Stimulated activated CD8-positive, alpha-beta memory T cell treated with anti-CD3 and anti-CD28 coated beads, Interleukin-7, amount 100 ng/mL, for 1 hour (primary cell): ENCODE measurements around the gene ARHGAP24.
"Not testable (repeated sequence)": the region's sequence is repeated elsewhere in the genome, so short reads cannot be mapped to it uniquely, and the experiment has no call there.

Source experiments
- DNase-seq, 2 donors: peaks; one replicate each; pipeline ENCODE4 v3.0.0-alpha.2; 2020; ENCODE audit warnings: low read depth in 2 of 2

ARHGAP24 gene

DNA sequence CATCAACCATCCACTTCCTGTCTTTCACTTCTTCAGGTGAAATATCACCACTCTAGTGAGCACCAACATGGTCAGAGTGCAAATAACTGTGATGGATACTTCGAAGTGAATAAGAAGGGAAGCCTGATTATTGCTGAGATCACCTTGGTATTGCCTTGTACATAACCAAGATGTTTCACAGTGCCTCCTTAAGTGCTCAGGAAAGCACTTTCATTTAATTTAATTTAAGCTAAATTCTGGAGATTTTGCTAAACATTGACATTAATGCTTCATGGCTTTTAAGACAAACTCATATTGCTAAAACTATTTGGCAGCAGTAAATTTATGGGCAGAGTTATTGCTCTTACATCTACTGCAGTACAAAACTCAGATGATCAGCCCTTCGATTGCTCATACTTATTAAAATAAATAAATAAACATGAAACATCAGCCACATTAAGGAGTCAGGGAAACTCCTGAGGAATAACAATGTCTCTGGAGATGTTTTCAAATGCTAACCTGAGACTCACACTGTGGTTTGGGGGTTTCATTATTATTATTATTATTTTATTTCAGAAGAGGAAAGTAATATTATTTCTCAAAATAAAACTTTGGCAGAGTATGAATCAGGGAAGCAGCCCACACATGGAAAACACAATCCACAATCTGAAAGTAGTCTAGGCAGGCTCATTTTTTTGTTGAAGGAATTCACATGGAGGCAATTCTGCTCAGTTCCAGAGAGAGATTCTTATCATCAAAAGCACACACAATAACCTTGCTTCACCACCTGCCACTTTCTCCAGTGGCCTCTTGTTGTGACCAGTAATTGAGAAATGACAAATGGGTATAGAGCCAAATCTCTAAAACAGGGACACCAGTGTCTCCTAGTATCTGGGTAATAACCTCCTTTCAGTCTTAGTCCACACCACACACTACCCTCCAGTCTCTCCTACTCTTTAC lies 540.7 kb downstream of the ARHGAP24 start:
- DNase-seq, result no peak

DNA sequence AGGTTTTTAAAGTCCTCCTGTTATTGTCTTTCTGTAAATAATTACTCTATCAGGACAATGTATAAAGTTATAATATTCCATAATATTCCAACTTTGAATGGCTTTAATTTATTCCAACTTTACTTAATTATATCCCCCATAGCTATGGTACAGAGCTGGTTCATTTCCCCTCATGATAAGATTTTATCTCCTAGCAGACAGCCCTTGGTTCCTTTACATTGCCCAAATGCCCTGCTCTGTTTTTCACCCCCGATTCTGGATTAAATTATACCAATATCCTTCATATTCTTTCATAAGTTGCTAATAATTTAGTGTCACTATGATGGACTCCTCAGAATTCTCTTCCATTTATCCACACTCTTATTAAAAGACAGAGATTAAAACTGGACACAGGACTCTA lies 544.4 kb downstream of the ARHGAP24 start:
- no peak for DNase-seq

DNA sequence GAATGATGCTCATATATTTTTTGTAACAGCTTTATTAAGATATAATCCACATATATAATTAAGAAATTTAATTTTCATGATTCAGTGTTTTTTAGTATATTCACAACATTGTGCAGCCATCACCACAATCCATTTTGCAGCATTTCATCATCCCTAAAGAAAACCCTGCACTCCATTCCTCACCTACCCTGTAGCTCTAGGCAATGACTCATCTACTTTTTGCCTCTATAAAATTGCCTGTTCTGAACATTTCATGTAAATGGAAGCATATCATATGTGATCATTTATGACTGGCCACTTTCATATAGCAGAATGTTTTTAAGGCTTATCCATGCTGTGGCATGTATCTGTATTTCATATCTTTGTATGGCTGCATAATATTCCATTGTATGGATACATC lies 545.0 kb downstream of the ARHGAP24 start:
- DNase-seq, result no peak

DNA sequence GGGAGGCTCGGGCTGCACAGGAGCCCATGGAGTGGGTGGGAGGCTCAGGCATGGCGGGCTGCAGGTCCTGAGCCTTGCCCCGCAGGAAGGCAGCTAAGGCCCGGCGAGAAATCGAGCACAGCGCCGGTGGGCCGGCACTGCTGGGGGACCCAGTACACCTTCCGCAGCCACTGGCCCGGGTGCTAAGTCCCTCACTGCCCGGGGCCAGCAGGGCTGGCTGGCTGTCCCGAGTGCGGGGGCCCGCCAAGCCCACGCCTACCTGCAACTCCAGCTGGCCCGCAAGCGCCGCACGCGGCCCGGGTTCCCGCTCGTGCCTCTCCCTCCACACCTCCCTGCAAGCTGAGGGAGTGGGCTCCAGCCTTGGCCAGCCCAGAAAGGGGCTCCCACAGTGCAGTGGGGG lies 546.7 kb downstream of the ARHGAP24 start:
- DNase-seq, result not testable (repeated sequence)

DNA sequence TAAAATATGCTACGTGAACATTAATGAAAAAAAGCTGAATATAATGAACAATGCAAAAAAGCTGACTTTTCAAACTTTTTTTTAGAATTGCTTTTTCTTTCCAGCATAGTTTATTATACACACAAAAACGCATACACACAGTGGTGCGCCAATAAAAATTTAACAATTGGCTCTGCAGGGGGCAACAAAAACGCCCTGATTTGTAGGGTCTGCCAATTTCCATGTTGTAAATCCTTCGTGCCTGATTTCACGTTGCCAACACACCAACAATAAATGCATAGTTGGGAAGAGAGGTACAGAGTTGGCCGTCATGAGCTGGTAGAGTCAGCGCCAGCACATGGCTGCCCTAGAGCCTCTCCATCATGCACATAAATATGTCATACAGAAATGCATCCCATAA lies 551.8 kb downstream of the ARHGAP24 start:
- no peak for DNase-seq

DNA sequence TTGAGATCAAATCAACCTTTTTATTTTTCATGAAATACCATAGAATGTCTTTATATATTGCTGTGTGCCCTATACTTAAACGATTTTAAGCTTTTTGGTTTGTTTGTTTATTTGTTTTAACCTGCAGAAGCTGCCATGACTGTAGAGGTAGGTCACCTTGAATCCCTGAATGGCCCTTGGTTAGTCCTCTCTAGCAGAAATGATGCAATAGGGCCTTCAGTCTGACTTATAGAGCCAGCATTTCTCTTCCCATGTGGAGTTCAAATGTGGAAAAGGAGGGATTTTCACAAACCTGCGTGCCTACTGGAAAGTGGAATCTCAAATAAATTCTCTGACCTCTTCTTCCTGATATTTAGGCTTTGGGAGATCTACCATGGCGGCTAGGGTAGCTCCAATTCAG lies 557.0 kb downstream of the ARHGAP24 start:
- no peak for DNase-seq

DNA sequence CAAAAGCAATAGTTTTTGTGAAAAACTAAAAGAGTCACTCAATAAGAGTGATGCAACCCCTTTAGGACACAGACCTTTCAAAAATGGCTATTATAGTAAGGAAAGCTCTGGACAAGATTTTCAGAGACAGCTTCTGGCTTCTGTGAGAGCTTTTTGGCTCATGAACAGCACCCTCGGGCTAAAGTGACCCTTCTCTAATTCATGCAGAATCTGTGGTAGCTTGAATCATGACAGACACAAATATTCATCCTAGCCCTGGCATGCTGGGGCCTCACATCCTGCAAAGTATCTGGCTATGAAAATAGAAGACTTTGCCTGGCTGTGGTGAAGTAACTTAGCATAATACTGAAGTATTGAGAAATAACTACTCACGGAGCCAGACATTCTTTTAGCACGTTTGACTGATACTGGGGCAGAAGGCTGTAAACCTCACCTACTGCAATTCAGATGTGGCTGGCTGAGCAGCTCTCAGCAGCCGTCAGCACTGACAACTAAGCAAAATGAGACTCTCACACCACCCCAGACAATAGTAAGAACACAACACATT lies 557.6 kb downstream of the ARHGAP24 start:
- no peak for DNase-seq

DNA sequence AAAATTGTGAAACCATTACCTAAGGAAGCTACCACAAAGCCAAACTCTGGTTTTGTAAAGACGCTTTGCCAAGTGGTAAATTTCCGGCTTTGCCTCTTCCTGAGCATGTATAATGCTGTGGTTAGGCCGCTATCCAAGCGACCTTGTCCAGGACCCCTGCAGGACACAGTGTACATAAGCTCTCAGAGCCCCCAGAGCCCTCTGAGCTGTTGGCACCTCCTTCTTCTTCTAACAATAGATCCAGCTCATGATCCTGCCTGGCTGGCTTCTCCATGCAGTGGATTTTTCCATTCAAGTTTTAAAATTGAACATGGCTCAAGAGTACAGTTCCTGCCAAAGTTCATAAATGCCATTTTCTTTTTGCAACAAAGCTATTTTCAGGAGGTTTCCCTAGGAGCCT lies 558.2 kb downstream of the ARHGAP24 start:
- no peak for DNase-seq

DNA sequence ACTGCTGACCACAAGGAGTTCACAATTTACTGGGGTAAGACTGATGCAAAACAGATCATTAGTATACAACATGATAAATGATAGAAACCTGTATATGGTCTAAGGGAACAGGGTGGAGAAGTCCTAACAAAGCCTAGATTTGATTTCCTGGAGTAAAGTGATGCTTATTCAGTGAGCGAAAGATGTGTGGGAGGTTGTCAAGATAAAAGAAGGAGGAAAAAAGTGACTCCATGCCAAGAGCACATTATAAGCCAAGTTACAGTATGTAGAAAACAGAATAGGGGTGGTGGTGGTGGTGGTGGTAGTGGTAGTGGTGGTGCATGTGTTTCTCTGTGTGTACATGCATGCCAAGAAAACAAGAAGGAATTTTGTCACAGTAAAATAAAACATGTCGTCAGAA lies 559.7 kb downstream of the ARHGAP24 start:
- DNase-seq, result no peak

DNA sequence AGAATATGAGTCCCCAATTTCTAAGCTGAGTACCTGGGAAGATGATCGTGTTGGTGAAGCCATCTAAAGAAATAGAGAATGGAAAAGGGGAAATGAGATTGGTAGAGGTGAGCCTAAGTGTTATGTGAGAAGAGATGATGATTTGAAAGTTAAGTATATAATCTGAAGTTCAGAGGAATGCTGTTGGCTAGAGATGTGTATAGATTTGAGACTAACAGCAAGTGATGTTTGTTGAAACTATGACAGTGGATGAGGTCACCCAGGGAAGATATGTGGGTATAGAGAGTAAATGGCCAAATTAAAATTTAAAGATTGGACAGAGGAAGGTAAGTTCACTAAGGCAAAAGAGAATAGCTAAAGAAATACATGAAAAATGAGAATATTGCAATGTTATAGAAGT lies 560.7 kb downstream of the ARHGAP24 start:
- DNase-seq, result no peak

DNA sequence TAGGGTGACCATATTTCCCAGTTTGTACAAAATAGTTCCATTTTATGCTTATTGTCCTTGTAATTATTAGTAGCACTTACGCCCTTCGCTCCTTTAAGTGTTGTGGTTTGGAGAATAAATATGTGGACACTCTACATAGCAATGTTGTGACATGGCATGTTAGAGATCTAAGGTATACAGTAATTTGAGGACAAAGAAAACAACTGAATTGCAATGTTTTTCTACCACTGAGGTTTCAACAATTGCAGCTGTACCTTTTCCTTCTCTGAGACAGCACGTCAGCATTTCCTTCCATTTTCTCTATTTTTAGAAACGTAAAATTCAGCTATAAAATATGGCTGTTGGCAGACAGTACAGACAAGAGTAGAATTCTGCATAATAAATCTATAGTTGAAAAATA lies 561.8 kb downstream of the ARHGAP24 start:
- no peak for DNase-seq

DNA sequence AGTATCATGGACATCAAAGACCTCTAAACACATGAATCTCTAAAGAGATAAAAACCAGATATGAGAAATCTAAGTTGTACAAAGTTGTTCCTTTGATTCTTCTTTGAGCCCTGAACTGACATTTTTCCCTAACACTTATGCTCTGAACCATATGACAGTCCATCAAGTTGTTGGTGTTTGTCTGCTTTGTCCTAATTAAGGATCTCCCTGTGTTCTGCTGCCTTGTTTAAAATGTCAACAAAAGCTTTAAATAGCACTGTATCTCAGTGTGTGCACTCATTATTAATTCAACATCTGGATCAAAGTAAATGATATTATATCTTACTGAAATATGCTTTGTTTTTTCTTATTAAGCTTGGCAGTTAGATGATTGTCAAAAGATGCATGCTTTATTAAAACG lies 563.1 kb downstream of the ARHGAP24 start:
- DNase-seq, result no peak

DNA sequence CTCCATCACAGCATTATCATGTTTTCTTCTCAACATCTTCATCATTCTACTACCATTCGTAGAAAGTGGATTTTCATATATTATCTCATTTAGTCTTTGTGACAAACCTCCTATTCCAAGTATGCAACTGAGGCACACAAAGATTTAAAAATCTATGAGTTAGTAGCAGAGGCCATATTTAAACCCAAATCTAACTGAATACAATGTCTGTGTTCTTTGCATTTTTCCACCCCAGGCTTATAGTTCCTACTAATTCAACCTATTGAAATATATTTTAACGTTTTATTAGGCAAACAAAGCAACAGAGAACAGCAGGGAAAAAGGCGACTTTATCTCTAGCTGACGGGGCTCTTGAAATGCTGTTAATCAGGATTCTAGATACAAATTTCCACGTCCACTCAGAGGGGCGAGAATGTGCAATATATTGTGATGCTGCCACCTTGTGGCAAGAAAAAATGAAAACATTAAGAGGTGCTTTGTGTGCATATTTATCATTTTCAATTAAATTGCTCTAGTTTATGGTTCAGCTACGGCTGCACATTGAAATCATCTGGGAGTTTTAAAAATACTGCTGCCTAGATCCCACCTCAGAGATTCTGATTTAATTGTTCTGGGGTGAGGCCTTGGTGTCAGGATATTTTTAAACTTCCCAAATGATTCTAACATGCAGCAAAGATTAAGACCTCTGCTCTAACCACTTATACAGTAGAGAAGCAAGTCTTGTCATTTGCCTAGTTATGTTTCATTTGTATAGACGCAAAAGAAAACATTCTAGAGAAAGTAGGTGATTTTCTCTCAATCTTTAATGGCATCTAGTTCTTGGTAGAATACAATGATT lies 569.0 kb downstream of the ARHGAP24 start:
- no peak for DNase-seq

DNA sequence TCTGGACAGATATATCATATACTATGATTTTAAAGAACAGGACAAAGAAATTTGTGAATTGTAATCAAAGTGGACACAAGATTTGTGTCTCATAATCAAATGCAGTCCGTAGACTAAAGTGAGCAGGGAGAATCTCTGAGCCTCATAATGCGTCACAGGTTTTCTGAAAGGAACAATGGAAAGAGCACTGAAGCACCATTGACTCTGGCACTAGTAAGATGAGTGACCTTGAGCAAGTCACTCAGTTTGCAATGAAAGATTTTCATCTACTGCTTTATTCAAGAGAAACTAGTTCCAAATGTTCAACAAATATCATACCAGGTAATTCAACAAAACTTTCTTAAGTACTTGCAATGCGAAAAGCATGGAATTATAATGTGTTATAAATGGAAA lies 569.6 kb downstream of the ARHGAP24 start:
- no peak for DNase-seq

DNA sequence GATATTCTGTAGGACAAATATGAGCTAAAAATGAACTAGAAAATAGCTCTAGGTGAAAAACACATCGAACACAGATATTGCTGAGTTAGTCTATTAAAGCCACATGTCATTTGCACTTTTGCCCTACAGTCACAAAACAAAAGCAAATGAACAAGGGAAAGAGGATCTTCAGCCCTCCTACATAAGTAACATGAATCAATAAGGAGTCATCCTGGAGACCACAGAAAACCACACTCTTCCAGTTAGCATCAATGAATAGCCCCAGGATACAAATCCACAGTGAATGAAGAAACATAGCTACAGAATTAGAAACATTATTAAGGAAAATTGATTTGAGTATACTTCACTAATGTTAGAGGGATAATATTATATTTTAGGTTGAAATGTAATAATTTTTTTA lies 573.5 kb downstream of the ARHGAP24 start:
- no peak for DNase-seq

DNA sequence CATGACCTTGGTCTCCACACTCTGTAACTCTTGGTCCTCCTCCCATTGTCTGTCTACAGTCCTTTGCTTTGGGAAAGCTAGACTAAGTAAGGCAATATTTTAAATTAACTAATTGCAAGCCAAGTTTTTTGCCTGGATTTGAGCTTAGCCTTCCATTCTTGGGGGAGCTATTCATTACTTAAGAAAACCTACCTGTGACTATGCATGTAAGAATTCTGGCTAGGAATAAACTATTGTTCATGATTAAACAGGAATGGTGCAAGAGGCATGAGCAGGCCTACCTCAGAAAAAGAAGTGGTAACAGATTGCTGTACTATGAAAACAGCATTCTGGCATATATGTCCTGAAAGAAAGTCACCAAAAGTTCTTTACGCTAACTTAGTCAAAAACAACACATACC lies 575.5 kb downstream of the ARHGAP24 start:
- DNase-seq, result no peak
